H1 (cell line): ENCODE data around the gene ACYP2. TPM values are rescaled to one million over a fixed set of nuclear protein-coding genes. Genes with fewer than 3 reads are reported as not detected.

Experiments
- CTCF ChIA-PET: fragments of 300-600 bp; sonication (Branson Sonifier 250); formaldehyde crosslinking; loops from one replicate; lab custom pipeline; 2021; ENCODE audit not compliant: partially characterized antibody; lab: Charles Lee
- POLR2A ChIA-PET: fragments of 300-600 bp; sonication (Branson Sonifier 250); formaldehyde crosslinking; loops from one replicate; lab custom pipeline; 2021; ENCODE audit warnings: inconsistent platforms; ENCODE audit not compliant: partially characterized antibody; lab: Charles Lee
- DNase-seq, 2 experiments: peaks; one replicate each; pipeline versions ENCODE4 v3.0.0 to v3.0.0-alpha.2; 2010 to 2022; ENCODE audit warnings: low spot score in 2 of 2, low read depth in 1 of 2, mixed read lengths in 1 of 2
- FAIRE-seq: peaks from 2 replicates; lab custom pipeline; 2011; peaks lifted over from hg19 to GRCh38; lab: Jason Lieb, UNC
- H2AFZ ChIP-seq: 2 replicates; pipeline ENCODE4 v1.8.1; 2012; ENCODE audit warnings: low read length, inconsistent platforms
- H2AK5ac ChIP-seq: 2 replicates; pipeline ENCODE4 v1.6.1; 2013; ENCODE audit warnings: low read depth, low read length
- H2BK120ac ChIP-seq: replicated peaks from 2 replicates; pipeline ENCODE3; 2013; ENCODE audit warnings: low read depth, low read length, inconsistent platforms
- H2BK12ac ChIP-seq: 2 replicates; pipeline ENCODE4 v1.6.1; 2013; ENCODE audit warnings: low read depth, low read length
- H2BK15ac ChIP-seq: 2 replicates; pipeline ENCODE4 v1.6.1; 2013; ENCODE audit warnings: low read length
- H2BK20ac ChIP-seq: 2 replicates; pipeline ENCODE4 v1.6.1; 2013; ENCODE audit warnings: low read length
- H2BK5ac ChIP-seq: 2 replicates; pipeline ENCODE4 v1.6.1; 2013; ENCODE audit warnings: low read depth, low read length
- H3K14ac ChIP-seq: 2 replicates; pipeline ENCODE4 v1.6.1; 2013; ENCODE audit warnings: inconsistent platforms; ENCODE audit not compliant: insufficient read length
- H3K18ac ChIP-seq: 2 replicates; pipeline ENCODE4 v1.6.1; 2013; ENCODE audit warnings: low read length; ENCODE audit errors: extremely low read depth
- H3K23ac ChIP-seq: 2 replicates; pipeline ENCODE4 v1.6.1; 2013; ENCODE audit warnings: inconsistent platforms; ENCODE audit not compliant: insufficient read length
- H3K23me2 ChIP-seq: 2 replicates; pipeline ENCODE4 v1.6.1; 2013; ENCODE audit warnings: low read depth, low read length
- H3K27ac ChIP-seq: 2 replicates; pipeline ENCODE4 v1.6.1; 2011; ENCODE audit warnings: low read depth, low read length, inconsistent platforms
- H3K27me3 ChIP-seq, 4 experiments: replicated peaks in 1 of 4; 1 replicate in 1 of 4; 2 replicates in 3 of 4; pipeline versions ENCODE4 v1.6.1 to v1.8.1; 2011 to 2013; ENCODE audit warnings: low read length in 3 of 4, mild to moderate bottlenecking in 3 of 4, inconsistent platforms in 2 of 4, mixed read lengths in 2 of 4, moderate library complexity in 1 of 4; ENCODE audit not compliant: control insufficient read depth in 3 of 4, insufficient read depth in 3 of 4; ENCODE audit errors: extremely low read depth in 1 of 4
- H3K36me3 ChIP-seq, 4 experiments: 2 replicates each; pipeline versions ENCODE4 v1.6.1 to v1.8.1; 2011 to 2013; ENCODE audit warnings: mild to moderate bottlenecking in 4 of 4, low read length in 3 of 4, moderate library complexity in 2 of 4, control low read depth in 1 of 4, inconsistent platforms in 1 of 4; ENCODE audit not compliant: insufficient read depth in 4 of 4, control insufficient read depth in 2 of 4
- H3K4ac ChIP-seq: replicated peaks from 2 replicates; pipeline ENCODE3; 2013; ENCODE audit warnings: low read length, low read depth, mixed read lengths, inconsistent platforms; ENCODE audit not compliant: insufficient read length
- H3K4me1 ChIP-seq, 4 experiments: replicated peaks in 1 of 4; 1 replicate in 1 of 4; 2 replicates in 3 of 4; pipeline versions ENCODE4 v1.6.1 to v1.8.1; 2011 to 2013; ENCODE audit warnings: low read length in 3 of 4, inconsistent platforms in 2 of 4, mixed read lengths in 1 of 4; ENCODE audit not compliant: insufficient read depth in 4 of 4, control insufficient read depth in 3 of 4
- H3K4me2 ChIP-seq, 2 experiments: 2 replicates each; pipeline versions ENCODE4 v1.6.1 to v1.8.1; 2011 to 2013; ENCODE audit warnings: low read depth in 2 of 2, low read length in 2 of 2, control low read depth in 1 of 2, inconsistent platforms in 1 of 2, mild to moderate bottlenecking in 1 of 2; ENCODE audit not compliant: insufficient read depth in 1 of 2
- H3K4me3 ChIP-seq, 4 experiments: fragments of 200-600, 300-600 bp in 1 of 4; sonication (generic), shearing (Covaris generic), sonication (Bioruptor Twin) in 1 of 4; 2 replicates each; pipeline versions ENCODE4 v1.5.1 to v1.8.1; 2011 to 2016; ENCODE audit warnings: low read length in 4 of 4, low read depth in 3 of 4, control low read depth in 2 of 4, inconsistent platforms in 2 of 4, mild to moderate bottlenecking in 2 of 4, mixed read lengths in 1 of 4, moderate library complexity in 1 of 4; ENCODE audit not compliant: insufficient read depth in 2 of 4; ENCODE audit errors: extremely low read depth in 1 of 4
- H3K56ac ChIP-seq: replicated peaks from 2 replicates; pipeline ENCODE3; 2013; ENCODE audit warnings: low read depth, mild to moderate bottlenecking, mixed read lengths, low read length, inconsistent platforms; ENCODE audit not compliant: insufficient read length
- H3K79me1 ChIP-seq: 2 replicates; pipeline ENCODE4 v1.6.1; 2013; ENCODE audit warnings: low read depth, low read length, control low read depth
- H3K79me2 ChIP-seq, 2 experiments: 2 replicates each; pipeline versions ENCODE4 v1.6.1 to v1.8.1; 2012 to 2013; ENCODE audit warnings: low read length in 2 of 2, mild to moderate bottlenecking in 2 of 2, inconsistent platforms in 1 of 2; ENCODE audit not compliant: insufficient read depth in 2 of 2, control insufficient read depth in 1 of 2
- H3K9ac ChIP-seq, 4 experiments: replicated peaks in 1 of 4; 1 replicate in 1 of 4; 2 replicates in 3 of 4; pipeline versions ENCODE4 v1.6.1 to v1.8.1; 2011 to 2013; ENCODE audit warnings: low read depth in 3 of 4, low read length in 3 of 4, control low read depth in 2 of 4, mild to moderate bottlenecking in 2 of 4, moderate library complexity in 2 of 4, inconsistent platforms in 1 of 4; ENCODE audit errors: extremely low read depth in 1 of 4
- H3K9me3 ChIP-seq, 2 experiments: 2 replicates each; pipeline versions ENCODE4 v1.6.1 to v1.8.1; 2012 to 2013; ENCODE audit warnings: mild to moderate bottlenecking in 2 of 2, moderate library complexity in 2 of 2, control low read depth in 1 of 2, inconsistent platforms in 1 of 2, low read depth in 1 of 2, low read length in 1 of 2, mixed read lengths in 1 of 2; ENCODE audit not compliant: insufficient read depth in 2 of 2
- H4K20me1 ChIP-seq, 2 experiments: replicated peaks in 1 of 2; 2 replicates each; pipeline versions ENCODE3 to v1.8.1; 2011 to 2013; ENCODE audit warnings: inconsistent platforms in 2 of 2, low read length in 2 of 2, mild to moderate bottlenecking in 1 of 2; ENCODE audit not compliant: insufficient read depth in 2 of 2, control insufficient read depth in 1 of 2
- H4K5ac ChIP-seq: 2 replicates; pipeline ENCODE4 v1.6.1; 2013; ENCODE audit warnings: low read length, low read depth, mixed read lengths, inconsistent platforms; ENCODE audit not compliant: insufficient read length
- H4K8ac ChIP-seq: 2 replicates; pipeline ENCODE4 v1.8.0; 2013; ENCODE audit warnings: mild to moderate bottlenecking, moderate library complexity, low read length, inconsistent platforms; ENCODE audit not compliant: insufficient read depth; ENCODE audit errors: extremely low read depth
- H4K91ac ChIP-seq: replicated peaks from 2 replicates; pipeline ENCODE3; 2013; ENCODE audit warnings: low read length, mixed read lengths, inconsistent platforms; ENCODE audit not compliant: insufficient read length
- BACH1 ChIP-seq: IDR thresholded peaks from 2 replicates; pipeline ENCODE4 v1.6.1; 2012; ENCODE audit warnings: low read length, improper control_type of control experiment
- HDAC6 ChIP-seq: IDR thresholded peaks from one replicate; pipeline ENCODE4 v1.7.1; 2012; ENCODE audit warnings: low read depth, mild to moderate bottlenecking, inconsistent platforms, low read length, moderate library complexity
- KDM5A ChIP-seq: fragments of 200-600 bp; IDR thresholded peaks from 2 replicates; pipeline ENCODE4 v1.7.1; 2012; ENCODE audit warnings: mild to moderate bottlenecking, low read length, inconsistent platforms, mixed read lengths
- TBP ChIP-seq: IDR thresholded peaks from 2 replicates; pipeline ENCODE4 v1.6.1; 2011; ENCODE audit warnings: low read depth, low read length, improper control_type of control experiment
- WGBS, 2 experiments: shearing (Covaris generic) in 1 of 2; methylation state at CpG; one replicate each; pipeline versions ENCODE4 v1.1.6 to v1.1.7; 2013 to 2015; ENCODE audit warnings: low lambda C conversion rate in 2 of 2, mixed read lengths in 2 of 2, inconsistent platforms in 1 of 2, low coverage in 1 of 2, missing lambda C conversion rate in 1 of 2; ENCODE audit not compliant: insufficient replicate concordance in 2 of 2, insufficient coverage in 1 of 2, insufficient read length in 1 of 2; ENCODE audit errors: extremely low coverage in 1 of 2, missing lambda C conversion rate in 1 of 2; 5-methylcytosine and 5-hydroxymethylcytosine counted together
- long read RNA-seq, 2 experiments: library from RNA in 1 of 2; library from capped mRNA in 1 of 2; stranded (forward); transcript quantifications; one replicate each; pipeline ENCODE4 v2.0.0, GENCODE V29; 2021; ENCODE audit warnings: inconsistent platforms in 1 of 2
- polyA minus RNA-seq, 3 experiments: library from RNA; depleted of rRNA, polyadenylated mRNA; stranded (reverse); fragments of >200 nt; gene quantifications; 1 replicate in 2 of 3; 2 replicates in 1 of 3; pipeline ENCODE4 v1.2.3, GENCODE V29; 2011
- polyA plus RNA-seq, 7 experiments: library from polyadenylated mRNA; depleted of rRNA in 3 of 7; stranded (reverse) in 5 of 7; unstranded in 2 of 7; fragments of >200 nt in 5 of 7; fragments of 200-250 nt in 2 of 7; gene quantifications; 1 replicate in 5 of 7; 2 replicates in 1 of 7; 4 replicates in 1 of 7; pipeline versions ENCODE4 v1.2.1 to v1.2.3, GENCODE V29; 2011 to 2013; ENCODE audit warnings: missing spikeins in 2 of 7, mixed read lengths in 2 of 7
- total RNA-seq: library from RNA; stranded (reverse); fragmentation: NEBNext Ultra II Directional; extraction: Animal tissue kit (Norgen Biotek cat#: 25700); gene quantifications from 2 replicates; pipeline ENCODE4 v1.2.1, GENCODE V29; 2021
- TF ChIP-seq, protein P1 (sequence below): IDR thresholded peaks from 2 replicates; pipeline ENCODE4 v1.6.1; 2011; ENCODE audit warnings: low read length, improper control_type of control experiment

The ACYP2 gene
- total RNA-seq (3.4 and 4.4 TPM in 2 replicates), polyA plus RNA-seq (2011; rRNA removed) (3.4 and 3.7 TPM in 2 replicates), polyA minus RNA-seq (2011; rRNA and poly(A)+ RNA removed) (1.7 and 1.8 TPM in 2 replicates)
- 3.9 TPM for polyA plus RNA-seq (2011; cell fraction: cytosol; rRNA removed)
- 3.4 TPM for polyA plus RNA-seq (2011; cell fraction: nucleus; rRNA removed)
- polyA plus RNA-seq (2012, experiment 1 of 2), result 2.2 to 5.6 TPM (median 3.3 TPM) in 4 replicates
- polyA plus RNA-seq (2012, experiment 2 of 2), result 2.6 TPM
- polyA plus RNA-seq (2013, experiment 1 of 2), result 3.1 TPM
- 2.6 TPM for polyA plus RNA-seq (2013, experiment 2 of 2)
- polyA minus RNA-seq (2011; cell fraction: cytosol; rRNA and poly(A)+ RNA removed), result 2.5 TPM
- polyA minus RNA-seq (2011; cell fraction: nucleus; rRNA and poly(A)+ RNA removed), result 9.7 TPM
- long read RNA-seq, experiment 1, partial matches to known transcripts, result 1 of 1 reads
- long read RNA-seq, experiment 1, other reads (novel, unspliced or antisense), result 0 of 1 reads
- long read RNA-seq, experiment 2, result 0 reads

DNA sequence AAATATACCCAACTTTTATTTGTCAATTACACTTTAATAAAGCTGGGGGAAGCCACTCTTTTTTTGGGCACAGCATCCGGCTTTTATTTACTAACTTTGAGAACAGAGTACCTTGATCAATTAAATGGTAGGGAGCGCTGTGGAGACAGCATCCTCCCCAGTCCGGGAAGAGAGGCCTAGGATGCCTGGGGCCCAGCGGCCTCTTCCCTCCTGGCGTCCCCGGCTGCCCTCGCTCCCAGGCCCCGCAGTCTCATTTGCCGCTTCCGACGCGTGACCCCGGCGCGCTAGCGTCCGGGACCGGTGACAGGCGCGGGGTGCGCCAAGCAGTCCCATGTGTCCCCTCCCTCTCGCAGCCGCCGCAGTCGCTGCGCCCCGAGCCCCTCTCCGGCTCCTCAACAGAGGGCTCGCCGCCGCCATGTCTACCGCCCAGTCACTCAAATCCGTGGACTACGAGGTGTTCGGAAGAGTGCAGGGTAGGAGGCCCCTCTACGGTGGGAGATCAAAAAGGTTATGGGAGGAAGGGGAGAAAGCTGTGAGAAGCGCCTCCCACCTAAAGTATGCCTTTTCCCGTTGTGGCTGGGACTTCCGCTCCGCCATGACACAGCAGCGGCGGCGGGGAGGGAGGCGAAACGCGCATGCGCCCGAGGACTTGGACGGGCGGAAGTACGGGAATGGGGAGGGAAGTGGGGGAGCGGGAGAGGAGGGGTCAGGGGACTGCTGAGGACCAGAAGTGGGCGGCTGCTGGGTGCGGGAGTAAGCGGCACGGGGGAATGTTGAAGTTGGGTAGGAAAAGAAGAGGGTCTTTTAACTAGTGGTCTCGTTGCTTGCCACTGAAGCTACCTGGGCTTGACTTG lies at the start of gene ACYP2:
ACYP2 (plus strand) TSS at position 332 of the 854 bp plus-strand sequence.
- Histone ChIP-seq H2AK5ac (no peak within 1 kb of the TSS), H3K56ac (peak within 1 kb of the TSS; percentile 94), H4K91ac (peak within 1 kb of the TSS; percentile 100), H2BK12ac (peak within 1 kb of the TSS; percentile 98; the same call in 1 of the 2 replicates), H3K27me3 (no peaks in the 10 kb centered on the region), H4K5ac (peak within 1 kb of the TSS; percentile 95), H3K27ac (peak within 1 kb of the TSS; percentile 99), H3K4me2 (peak within 1 kb of the TSS; percentile 33 to 64), H2BK120ac (peak within 1 kb of the TSS; percentile 95), H4K8ac (peak within 1 kb of the TSS; percentile 99), H3K23me2 (no peaks in the 10 kb centered on the region), H3K14ac (no peak within 1 kb of the TSS), H2BK5ac (peak within 1 kb of the TSS; percentile 99), H2BK20ac (no peak within 1 kb of the TSS), H3K23ac (no peak within 1 kb of the TSS), H3K4me3 (peak within 1 kb of the TSS; percentile 73 to 87 (median 82)), H2AFZ (peak within 1 kb of the TSS; percentile 86; the same call in 1 of the 2 replicates), H3K9me3 (no peaks in the 10 kb centered on the region), H4K20me1 (no peaks in the 10 kb centered on the region), H3K79me1 (no peaks in the 10 kb centered on the region), H3K18ac (peak within 1 kb of the TSS; percentile 95), H3K36me3 (no peaks in the 10 kb centered on the region; a peak in 1 of 8 replicates), H3K4ac (peak within 1 kb of the TSS; percentile 72), H3K79me2 (no peaks in the 10 kb centered on the region), H2BK15ac (0 out of 2 replicates have a peak within 1 kb of the TSS, but pooled peaks have one; percentile 98), H3K4me1 (peaks cover 0 to 3% (median 0%) of the 10 kb centered on the region in 4 experiments; a peak in 2 of 7 replicates), H3K9ac (peak within 1 kb of the TSS; percentile 91 to 97 (median 94))
- WGBS, 2 experiments, result 2% methylated on average over 52 of the region's 57 CpGs; no CpG with 5 or more reads in 1 of the 2 experiments
- peak; percentile 66 to 97 for DNase-seq
- FAIRE-seq, result no peak
- ChIA-PET CTCF (interaction anchor here (0.6 to 1.6 kb wide), 4 partner anchors 9 to 527 kb away, joined by 3 to 5 read pairs (median 4); no protein-coding TSS in a partner anchor), POLR2A (interaction anchor here (0.6 to 1.2 kb wide), 7 partner anchors 9 to 1426 kb away, joined by 3 to 4 read pairs (median 3); no protein-coding TSS in a partner anchor)
- TF ChIP-seq TBP (peak; percentile 78), KDM5A (no peak), BACH1 (no peak; the same call in 1 of the 2 replicates), HDAC6 (no peak)
- TF ChIP-seq, protein P1, sequence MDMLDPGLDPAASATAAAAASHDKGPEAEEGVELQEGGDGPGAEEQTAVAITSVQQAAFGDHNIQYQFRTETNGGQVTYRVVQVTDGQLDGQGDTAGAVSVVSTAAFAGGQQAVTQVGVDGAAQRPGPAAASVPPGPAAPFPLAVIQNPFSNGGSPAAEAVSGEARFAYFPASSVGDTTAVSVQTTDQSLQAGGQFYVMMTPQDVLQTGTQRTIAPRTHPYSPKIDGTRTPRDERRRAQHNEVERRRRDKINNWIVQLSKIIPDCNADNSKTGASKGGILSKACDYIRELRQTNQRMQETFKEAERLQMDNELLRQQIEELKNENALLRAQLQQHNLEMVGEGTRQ, result peak; percentile 38; the same call in 1 of the 2 replicates
